Measurements from ENCODE around the gene PDE6A.

DNA sequence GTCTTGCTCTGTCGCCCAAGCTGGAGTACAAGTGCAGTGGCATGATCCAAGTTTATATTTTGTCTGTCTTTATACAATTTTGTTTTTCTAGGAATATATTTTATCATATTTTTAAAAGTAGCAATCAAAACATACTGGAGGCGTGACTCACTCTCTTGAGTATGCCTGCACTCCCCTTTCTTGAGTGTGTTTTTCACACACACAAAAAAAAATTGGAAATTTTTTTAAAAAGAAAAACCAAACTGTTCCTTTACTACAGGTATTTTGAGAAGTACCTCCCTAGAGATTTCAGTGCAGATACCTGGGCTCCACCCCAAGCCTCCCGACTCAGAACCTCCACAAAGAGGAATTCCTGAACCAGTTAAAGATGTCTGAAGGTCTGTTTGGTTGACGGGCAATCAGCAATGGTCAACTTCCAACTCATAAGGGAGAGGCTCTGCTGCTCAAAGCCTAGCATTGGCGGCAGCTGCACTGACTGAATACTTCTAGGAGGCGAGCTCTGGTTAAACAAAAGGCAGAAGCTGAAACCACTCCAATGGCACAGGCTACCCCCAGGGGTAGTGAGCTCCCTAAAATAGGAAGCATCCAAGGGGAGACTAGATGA is 27.4 kb downstream of the PDE6A start:
- TF ChIP-seq, protein P1, sequence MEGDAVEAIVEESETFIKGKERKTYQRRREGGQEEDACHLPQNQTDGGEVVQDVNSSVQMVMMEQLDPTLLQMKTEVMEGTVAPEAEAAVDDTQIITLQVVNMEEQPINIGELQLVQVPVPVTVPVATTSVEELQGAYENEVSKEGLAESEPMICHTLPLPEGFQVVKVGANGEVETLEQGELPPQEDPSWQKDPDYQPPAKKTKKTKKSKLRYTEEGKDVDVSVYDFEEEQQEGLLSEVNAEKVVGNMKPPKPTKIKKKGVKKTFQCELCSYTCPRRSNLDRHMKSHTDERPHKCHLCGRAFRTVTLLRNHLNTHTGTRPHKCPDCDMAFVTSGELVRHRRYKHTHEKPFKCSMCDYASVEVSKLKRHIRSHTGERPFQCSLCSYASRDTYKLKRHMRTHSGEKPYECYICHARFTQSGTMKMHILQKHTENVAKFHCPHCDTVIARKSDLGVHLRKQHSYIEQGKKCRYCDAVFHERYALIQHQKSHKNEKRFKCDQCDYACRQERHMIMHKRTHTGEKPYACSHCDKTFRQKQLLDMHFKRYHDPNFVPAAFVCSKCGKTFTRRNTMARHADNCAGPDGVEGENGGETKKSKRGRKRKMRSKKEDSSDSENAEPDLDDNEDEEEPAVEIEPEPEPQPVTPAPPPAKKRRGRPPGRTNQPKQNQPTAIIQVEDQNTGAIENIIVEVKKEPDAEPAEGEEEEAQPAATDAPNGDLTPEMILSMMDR (IDR thresholded peaks at IDR 0.05), result no peak
- TF ChIP-seq POLR2A (IDR thresholded peaks at IDR 0.05), result no peak

Measured in tibial nerve (tissue), 3 donors.